ENCODE results near the gene SPOCK1.

The SPOCK1 gene

GRCh38 chr5:137114529-137114928 lies 384.6 kb downstream of the SPOCK1 start:
- no peak for DNase-seq (ENCODE audit: low read depth in 2 of 2)

DNA sequence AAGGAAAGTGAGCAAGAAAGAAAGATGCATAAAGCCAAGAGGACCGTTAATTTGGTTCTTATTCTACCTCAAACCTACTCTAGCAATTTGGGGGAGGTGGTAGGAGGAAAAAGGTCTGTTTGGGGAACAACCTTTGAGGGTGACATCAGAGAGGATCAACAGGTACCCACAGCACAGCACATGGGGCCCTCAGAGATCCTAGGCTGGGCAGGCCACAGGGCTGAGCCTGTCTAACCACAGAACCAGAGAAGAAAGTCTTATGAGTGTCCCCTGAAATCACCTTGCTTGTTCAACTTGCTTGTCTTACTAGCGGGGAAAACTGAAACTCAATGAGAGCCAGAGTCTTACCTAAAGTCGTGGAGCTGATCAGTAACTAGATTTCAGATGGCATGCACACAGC lies 385.2 kb downstream of the SPOCK1 start:
- no peak for DNase-seq (ENCODE audit: low read depth in 2 of 2)

GRCh38 chr5:137113161-137113560 lies 386.0 kb downstream of the SPOCK1 start:
- DNase-seq (ENCODE audit: low read depth in 2 of 2), result no peak

DNA sequence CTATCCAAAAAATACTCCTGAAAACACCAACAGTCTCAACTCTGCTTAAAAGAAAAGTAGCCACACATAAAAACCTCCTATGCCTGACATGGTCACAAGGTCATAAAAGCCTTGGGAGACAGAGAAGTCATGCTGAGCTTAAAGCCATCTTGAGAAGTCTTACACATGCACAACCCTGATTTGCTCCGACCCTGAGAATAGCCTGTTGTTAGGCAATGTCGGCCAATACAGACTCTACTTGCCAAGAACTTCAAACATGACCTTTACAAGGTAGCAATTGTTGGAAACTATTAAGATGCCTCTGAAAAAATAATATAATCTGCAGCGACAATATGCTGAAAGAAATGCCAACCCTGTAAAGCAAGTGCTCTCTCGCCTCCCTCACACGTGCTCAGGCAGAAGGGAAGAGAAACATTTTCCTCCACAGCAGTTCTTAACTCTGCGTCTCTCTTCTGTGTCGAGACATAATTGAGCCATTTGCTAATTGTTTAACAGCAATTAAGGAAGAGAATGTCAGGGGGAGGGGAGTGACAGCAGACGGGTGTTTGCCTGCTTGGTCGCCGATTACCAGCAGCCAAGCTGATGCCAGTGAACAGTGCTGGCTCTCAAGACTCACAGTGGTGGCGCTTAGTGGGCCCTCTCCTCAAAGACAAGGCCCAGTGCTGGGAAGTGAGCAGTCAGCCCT lies 393.6 kb downstream of the SPOCK1 start:
- no peak for DNase-seq (ENCODE audit: low read depth in 2 of 2)

DNA sequence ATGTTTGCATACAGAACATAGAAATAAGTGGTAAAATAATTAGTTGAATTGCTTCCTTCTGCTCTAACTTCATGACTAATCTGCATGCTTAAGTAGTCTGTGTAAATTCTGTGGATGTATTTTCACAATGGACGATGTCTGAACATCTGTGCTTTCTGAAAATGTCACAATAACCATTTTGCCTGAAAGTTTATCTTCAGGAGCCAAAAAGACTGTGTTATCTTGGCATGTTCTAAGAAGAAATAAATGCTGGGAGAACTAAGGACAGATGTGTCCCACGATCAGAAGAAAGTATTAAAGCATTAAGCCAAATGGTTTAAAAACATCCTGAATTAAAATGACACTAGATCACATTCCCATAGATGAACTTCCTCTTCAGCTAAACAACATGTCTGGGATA lies 397.6 kb downstream of the SPOCK1 start:
- DNase-seq (ENCODE audit: low read depth in 2 of 2), result no peak

GRCh38 chr5:137099651-137100050 lies 399.5 kb downstream of the SPOCK1 start:
- no peak for DNase-seq (ENCODE audit: low read depth in 2 of 2)

DNA sequence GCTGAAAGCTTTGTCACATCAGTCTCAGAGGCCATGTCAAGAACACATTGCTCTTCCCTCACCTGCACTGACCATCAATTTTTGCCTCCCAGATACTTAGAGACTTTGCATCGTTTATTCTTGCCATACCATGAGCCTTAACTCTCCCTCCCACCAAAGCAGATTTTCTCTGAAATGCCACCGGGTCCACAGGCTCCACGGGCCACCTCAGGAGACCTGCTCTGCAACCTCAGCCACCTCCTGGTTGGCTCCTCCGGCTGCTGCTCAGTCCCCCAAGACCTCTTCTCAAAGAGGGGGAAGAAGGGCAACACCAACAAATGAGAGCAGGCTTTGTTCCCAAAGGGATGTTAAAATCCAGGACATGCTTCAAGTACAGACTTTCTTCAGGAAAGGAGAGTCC lies 400.5 kb downstream of the SPOCK1 start:
- no peak for DNase-seq (ENCODE audit: low read depth in 2 of 2)

GRCh38 chr5:137098238-137098637 lies 400.9 kb downstream of the SPOCK1 start:
- no peak for DNase-seq (ENCODE audit: low read depth in 2 of 2)

- no peak for DNase-seq (ENCODE audit: low read depth in 2 of 2)
These were observed 401.9 kb downstream of the SPOCK1 start for GRCh38 chr5:137097203-137097602.

- DNase-seq (ENCODE audit: low read depth in 2 of 2), result no peak
These were observed 402.7 kb downstream of the SPOCK1 start for GRCh38 chr5:137096149-137097103.

- DNase-seq (ENCODE audit: low read depth in 2 of 2), result no peak
These were observed 403.5 kb downstream of the SPOCK1 start for GRCh38 chr5:137095597-137095996.

GRCh38 chr5:137092831-137093230 lies 406.3 kb downstream of the SPOCK1 start:
- no peak for DNase-seq (ENCODE audit: low read depth in 2 of 2)

DNA sequence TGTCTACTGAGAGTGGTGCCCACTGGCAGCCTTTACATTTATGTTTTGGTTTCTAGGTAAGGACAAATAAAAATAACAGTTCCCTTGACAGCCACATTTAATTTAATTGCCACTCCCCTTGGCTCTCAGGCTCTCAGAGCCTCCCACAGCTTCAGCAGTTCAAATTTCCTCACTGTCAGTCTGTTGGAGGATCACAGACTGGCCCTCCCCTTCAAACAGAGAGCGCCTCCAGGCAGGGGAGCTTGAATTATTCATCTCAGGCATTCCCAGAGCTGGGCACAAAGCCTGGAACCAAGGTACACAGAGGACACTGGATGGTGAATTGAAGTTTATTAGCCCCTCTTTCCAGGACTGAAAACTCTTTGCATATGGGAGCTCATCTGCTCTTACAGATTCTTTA lies 407.7 kb downstream of the SPOCK1 start:
- DNase-seq (ENCODE audit: low read depth in 2 of 2), result no peak

DNA sequence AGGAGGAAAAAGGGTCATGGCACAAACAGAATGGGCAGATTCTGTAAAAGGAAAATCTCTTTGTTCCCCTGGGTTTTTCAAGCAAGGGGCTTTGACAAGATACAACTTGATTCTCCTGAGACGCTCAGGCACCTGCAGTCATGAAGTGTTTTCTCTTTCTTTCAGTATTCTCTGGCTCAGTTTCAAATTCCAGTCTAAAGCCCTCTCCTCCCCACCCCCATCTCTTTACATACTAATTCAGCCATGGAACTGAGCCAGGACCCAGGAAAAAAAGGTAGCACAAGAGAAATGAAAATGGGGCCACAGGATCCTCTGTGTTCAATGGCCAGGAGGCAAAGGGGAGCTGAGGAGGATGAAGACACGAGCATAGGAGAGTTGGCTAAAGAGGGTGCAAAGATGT lies 408.4 kb downstream of the SPOCK1 start:
- no peak for DNase-seq (ENCODE audit: low read depth in 2 of 2)

GRCh38 chr5:137090151-137090550 lies 409.0 kb downstream of the SPOCK1 start:
- no peak for DNase-seq (ENCODE audit: low read depth in 2 of 2)

- no peak for DNase-seq (ENCODE audit: low read depth in 2 of 2)
These were observed 411.0 kb downstream of the SPOCK1 start for GRCh38 chr5:137088175-137088574.

DNA sequence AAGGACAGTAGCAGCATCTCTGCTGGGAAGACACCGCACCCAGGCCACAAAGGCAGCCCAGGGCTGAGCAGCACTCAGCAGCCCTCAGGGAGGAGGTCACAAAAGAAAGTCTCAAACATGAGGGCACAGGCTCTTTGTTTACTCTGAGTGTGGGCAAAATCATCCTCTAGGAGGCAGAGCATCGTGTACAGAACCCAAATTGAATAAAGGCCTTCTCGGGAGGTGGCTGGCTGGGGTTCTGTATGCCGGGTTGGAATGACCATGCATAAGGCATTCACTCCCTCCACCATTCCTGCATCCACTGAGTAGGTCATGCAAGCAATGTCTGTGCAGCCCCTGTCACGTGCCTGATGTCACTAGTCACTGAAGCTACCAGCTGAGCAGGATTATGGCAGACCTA lies 412.8 kb downstream of the SPOCK1 start:
- DNase-seq (ENCODE audit: low read depth in 2 of 2), result no peak

- no peak for DNase-seq (ENCODE audit: low read depth in 2 of 2)
These were observed 413.9 kb downstream of the SPOCK1 start for GRCh38 chr5:137085206-137085605.

GRCh38 chr5:137084016-137084415 lies 415.1 kb downstream of the SPOCK1 start:
- DNase-seq (ENCODE audit: low read depth in 2 of 2), result no peak

- DNase-seq (ENCODE audit: low read depth in 2 of 2), result no peak
These were observed 416.2 kb downstream of the SPOCK1 start for GRCh38 chr5:137082951-137083350.

GRCh38 chr5:137078171-137078665 lies 420.9 kb downstream of the SPOCK1 start:
- no peak for DNase-seq (ENCODE audit: low read depth in 2 of 2)

DNA sequence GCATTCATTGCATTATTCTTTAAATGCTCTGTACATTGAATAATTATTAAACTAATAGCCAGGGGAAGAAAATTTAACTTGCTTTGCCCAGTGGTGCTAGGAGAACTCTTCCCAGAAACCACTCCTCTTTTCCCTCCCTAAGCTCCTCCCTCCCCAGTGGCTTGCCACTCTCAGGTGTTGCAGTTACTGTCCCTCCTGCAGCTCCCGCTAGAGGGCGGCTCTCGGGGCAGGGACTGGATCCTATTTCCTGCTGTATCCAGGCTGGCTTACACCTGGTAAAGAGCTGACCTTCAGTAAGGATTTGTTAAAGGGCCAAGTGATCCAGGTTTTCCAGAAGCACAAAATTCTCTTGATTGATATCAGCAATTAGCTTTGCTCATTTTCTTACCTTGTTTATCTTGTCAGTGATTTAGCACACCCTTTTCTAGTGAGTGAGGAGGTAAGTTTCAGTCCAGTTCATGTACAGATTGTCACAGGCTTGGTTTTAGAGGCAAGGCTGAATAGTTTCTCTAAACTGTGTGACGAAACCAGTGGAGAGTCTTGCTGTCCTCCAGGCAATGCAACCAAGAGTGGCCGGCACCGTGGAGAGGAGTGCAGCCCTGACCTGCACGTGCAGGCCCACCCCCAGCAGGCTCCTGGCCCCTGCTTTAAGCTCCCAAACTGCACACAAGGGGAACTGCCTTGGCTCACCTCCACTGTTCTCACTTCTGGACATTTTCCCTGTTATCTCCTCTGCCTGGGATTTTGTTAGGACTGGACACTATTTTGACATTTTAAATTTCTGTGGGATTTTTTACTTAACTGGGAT lies 423.8 kb downstream of the SPOCK1 start:
- no peak for DNase-seq (ENCODE audit: low read depth in 2 of 2)
